HG03558 (cell line): ENCODE measurements around the gene PPP1R12A.

Experiments
- ATAC-seq: cut with Tn5 transposase; IDR thresholded peaks from one replicate; pipeline ENCODE4 v1.9.1; 2021; ENCODE audit warnings: moderate number of reproducible peaks; ENCODE audit not compliant: unreplicated experiment; ENCODE audit errors: extremely low read depth

PPP1R12A gene

DNA sequence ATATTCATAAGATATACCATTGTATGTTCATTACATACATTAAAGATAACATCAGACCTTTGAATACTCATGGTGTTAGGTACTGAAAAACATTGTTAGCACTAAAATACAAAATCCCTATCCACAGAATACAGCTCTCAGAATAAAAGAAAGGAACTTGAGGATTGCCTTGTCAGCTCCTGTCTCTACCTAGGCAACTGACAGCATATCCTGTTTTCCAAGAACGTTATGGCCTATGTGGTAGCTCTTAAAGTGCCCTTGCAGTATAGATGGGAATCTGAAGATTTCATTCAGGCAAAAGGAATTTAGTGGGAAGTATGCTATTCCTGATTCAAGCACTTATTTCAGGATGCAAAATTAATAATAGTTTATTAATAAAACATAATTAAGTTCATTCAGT is 1.8 kb upstream of the PPP1R12A start:
- ATAC-seq, result no peak

DNA sequence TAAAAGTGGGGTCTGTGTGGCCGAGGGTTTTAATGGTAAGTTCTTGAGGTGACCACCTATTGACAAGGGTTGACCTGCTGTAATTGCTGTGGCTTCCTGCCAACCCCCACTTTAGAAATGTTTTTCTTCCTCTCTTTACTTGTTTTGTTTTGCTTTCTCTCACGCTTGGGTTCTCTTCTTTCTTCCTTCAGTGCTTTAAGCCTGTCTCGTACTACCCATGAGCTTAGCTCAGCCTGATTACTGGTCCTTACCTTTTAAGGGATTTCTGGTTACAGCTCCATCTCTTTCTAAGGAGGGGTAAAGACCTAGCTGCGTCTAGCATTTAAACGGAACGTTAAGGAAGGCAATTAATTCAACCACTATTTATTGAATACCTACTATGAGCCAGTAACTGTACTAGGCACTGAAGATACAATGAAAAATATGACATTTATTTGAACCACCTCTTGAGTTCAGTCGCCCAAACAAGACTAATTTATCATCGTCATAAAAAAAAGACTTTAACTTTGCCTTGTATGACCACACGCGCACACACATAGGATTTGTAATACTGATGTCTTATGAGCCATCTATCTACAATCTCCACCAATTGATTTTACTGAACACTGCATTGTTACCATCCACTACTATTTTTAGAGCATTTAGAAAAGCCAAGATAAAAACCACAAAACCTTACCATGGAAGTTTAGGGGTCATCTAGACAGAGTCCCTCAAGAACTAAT is 888 bp upstream of the PPP1R12A start:
- peak; percentile 9 for ATAC-seq

DNA sequence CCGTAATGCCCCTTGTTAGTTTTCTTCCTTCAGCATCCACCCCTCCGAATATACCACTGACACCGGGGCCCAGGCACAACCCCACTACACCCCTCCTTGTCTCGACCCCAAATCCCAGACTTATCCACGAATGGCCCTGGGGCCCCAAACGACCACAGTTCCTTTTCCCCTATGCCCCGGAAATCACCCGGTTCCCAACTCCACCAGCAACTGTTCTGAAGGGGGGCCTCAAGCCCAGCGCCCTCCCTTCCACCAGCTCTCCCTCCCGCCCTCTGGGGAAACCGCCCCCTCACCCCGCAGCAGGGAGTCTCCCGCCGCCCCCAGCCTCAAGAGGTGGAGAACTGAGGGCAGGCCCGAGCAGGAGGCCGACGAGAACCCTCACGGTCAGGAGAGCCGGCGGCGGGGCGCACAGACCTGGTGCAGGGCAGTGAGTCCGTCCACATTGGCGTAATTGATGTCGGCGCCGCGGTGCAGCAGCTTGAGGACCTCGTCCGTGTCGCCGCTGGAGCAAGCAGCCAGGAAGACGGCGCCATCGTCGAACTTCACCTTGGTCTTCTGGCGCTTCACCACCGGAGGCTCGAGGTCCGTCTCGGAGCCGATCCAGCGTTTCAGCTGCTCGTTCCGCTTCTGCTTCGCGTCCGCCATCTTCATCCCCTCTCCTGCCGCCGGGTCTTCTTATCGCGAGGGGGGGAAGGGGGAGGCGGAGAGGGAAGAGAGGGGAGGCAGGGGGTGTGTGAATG is 446 bp downstream of the PPP1R12A start:
- ATAC-seq, result peak; percentile 3

DNA sequence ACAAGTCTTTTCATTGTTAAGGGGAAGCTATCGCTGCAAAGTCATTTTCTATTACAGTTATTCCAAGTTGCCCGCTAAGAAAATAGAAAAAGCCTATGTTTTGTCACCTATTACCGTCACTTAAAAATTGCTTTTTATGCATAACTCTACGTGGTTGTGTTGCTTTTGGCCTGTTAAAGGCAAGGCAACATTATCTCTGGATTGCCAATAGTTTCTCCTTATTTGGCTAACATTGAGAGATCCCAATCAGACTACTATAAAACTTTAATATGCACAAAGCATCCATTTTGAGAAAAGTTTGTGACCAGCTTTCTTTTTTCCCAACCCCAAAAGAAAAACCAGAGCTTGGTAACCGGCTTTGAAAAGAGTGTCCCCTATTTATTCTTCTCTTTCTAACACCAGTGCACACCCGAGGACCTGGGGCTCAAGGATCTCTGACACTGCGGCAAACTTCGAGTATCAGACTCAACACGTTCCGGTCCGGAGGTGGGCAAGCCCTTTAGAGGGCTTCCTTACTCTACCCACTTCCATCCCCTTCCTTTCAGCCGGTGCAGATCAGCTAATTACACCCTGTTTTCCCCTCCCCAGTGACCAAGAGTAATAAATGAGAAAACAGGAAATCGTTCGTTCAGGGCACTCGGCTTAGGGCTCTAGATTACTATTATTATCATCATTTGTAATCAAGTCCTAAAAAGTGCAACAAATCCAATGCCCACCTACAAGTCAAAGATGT is 1.2 kb downstream of the PPP1R12A start:
- ATAC-seq, result no peak

DNA sequence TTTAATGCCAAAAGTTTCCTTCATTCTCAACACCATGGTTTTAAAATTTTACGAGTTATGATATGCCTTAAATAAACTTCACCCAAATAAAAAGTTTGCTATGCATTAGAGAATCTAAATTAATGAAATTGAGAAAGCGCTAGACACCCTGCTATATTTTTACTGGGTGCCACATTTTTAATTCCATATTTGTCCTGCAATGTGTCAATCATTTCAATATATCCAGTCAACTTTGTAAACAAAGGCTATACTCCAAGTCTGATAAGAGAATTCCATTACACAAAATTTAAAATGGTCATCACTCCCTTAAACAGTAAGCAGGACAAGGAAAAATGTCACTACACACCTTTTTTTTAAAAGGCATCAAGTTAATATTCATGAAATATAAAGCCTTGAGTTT is 1.9 kb downstream of the PPP1R12A start:
- ATAC-seq, result no peak

DNA sequence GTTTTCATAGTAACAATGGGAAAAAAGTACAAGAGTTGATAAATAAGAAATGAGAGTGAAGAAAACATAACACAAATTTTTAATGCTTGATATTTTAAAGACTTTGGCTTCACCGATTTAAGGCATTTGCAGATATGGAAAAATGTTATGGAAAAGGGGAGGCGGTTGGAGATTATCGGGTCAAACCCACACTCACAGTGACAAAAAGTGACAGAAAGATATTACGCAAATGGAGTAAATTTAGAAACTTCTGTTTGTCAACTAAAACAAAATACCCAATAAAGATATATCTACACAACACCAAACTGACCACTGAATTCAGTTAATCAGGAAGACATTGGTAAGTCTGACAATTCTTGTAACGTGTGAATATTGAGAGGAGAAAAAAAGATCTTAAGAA is 2.5 kb downstream of the PPP1R12A start:
- no peak for ATAC-seq

DNA sequence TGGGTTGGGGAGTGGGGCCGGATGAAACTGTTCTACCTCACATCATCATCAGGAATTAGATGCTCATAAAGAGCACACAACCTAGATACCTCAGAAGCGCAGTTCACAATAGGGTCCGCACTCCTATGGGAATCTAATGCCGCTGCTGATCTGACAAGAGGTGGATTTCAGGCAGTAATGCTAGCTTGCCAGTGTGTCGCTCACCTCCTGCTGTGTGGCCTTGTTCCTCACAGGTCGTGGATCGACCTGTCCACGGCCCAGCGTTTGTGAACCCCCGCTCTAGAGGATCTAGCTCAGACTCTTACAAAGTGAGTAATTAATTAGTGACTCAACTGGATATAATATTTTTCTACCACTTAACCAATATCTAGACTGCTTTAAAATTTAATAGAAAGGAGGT is 5.8 kb downstream of the PPP1R12A start:
- no peak for ATAC-seq

DNA sequence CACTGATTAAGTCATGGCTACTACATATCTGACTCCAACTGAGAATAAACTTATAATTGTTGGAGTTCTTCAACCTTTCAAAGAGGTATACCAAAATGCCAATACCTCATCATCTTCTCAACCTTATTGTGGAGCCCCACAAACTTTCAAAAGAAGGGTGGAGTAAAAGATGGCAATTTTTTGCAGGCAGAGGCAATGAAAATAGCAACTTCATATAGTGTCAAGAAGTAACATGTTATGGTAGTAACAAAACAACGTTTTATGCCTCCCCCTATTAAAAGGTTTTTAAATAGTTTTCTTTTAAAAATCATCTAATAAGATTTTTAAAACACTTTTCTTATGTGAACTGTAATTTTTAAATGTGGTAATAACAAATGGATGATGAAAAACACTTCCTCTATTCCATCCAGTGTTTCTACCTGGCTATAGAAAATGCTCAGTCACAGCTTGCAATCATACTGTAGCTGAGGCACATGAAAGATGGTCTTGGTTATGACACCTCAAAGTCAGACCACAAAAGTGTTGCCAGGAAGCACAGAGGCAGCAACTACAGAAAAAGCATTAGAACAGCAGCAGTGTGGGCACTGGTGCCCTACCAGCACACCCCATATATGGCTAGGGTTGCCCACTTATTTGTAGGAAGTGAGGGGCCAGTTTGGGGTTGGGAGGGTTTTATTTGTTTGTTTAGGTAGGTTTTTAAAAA is 7.0 kb downstream of the PPP1R12A start:
- peak; percentile 99 for ATAC-seq

DNA sequence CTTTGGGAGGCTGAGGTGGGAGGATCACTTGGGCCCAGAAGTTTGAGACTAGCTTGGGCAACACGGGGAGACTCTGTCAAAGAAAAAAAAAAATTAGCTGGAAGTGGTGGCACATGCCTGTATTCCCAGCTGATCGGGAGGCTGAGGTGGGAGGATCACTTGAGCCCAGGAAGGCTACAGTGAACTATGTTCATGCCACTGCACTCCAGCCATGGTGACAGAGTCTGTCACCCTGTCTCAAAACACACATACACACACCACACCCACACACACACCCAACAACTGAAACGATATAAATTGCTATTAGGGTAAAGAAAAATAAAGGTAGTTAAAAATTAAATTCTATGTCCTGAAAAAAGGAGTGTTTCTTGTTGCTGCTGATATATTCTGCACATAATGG is 7.9 kb downstream of the PPP1R12A start:
- no peak for ATAC-seq

DNA sequence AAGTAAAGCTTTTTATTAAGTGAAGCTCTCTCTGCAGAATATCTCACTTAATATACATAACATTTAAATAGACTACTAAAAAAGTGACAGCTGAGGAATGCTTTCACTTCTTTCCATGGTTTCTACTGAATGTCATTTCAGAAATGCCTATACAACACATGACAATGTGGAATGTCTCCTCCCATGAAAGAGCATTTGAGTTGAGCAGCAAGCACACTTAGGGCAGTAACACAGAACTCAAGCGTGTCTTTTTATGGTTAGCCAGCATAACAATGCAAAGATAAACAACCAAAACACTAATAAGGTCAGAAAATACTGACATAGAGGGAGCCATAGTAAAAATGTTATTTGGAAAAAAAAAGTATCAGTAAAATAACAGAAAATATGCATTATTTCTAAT is 9.4 kb downstream of the PPP1R12A start:
- no peak for ATAC-seq

DNA sequence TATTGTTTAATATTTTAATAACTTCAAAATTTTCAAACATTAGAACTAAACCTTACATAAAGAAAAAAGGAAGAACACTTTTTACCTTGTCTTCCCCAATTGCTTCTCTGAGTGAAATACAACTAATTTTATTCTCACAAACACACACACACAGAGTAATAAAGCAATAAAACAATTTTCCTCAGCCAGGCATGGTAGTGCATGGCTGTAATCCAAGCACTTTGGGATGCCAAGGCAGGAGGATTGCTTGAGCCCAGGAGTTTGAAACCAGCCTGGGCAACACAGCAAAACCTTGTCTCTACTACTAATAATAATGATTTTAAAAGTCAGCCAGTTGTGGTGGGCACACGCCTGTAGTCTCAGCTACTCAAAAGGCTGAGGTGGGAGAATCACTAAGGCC is 13.1 kb downstream of the PPP1R12A start:
- no peak for ATAC-seq

DNA sequence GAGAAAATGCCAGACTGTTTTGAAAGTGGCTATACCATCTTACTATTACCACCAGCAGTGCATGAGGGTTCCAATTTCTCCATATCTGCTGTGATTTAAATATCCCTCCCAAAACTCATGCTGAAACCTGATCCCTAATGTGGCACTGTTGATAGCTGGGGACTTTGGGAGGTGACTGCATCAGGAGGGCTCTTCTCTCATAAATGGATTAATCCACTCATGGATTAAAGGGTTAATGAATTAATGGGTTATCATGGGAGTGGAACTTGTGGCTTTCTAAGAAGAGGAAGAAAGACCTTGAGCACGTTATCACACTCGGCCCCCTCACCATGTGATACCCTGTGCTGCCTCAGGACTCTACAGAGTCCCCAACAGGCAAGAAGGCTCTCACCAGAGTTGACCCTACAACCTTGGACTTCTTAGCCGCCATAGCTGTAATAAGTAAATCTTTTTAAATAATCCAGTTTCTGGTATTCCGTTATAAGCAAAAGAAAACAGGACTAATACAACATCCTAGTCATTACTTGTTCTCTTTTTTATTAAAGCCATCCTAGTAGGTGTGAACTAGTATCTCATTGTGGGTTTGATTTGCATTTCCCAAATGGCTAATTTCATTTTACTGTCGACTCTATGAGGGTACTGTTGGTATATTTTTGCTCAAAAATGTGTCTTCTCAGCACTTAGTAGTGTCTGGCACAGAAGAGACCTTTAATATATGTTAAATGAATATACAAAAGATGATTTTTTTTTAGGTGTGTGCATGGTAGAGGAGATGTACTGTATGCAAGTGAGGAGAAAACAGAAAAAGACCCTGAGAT is 14.3 kb downstream of the PPP1R12A start:
- no peak for ATAC-seq

DNA sequence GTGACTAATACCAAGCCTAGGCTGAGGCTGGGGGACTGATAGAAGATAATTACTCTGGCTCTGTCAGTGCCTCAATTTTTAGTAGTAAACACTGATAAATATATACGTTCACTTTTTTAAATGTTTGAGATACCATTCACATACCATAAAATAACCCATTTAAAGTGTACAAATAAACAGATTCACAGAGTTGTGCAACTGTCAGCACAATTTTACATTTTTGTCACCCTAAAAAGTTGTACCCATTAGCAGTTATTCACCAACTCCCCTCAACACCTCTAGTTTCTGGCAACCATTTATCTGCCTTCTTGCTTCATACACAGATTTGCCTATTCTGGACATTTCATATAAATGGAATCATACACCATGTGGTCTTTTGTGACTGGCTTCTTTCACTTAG is 15.1 kb downstream of the PPP1R12A start:
- no peak for ATAC-seq

DNA sequence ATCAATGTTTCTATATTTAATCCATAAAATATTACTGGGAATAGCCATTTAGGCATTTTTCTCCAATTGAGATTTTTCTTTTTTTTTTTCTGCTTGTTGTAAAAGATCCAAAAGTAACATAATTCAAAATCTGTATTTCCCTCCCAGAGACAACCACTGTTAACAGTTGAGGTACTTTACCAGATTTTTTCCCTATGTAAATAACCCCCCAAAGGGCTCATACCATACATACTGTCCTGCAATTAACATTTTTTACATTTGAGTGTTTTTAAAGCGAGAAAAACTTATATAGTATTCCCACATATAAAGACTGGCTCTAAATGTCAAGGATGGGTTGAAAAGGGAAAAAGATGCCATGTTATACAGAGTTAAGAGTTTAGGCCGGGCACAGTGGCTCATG is 18.1 kb downstream of the PPP1R12A start:
- no peak for ATAC-seq

DNA sequence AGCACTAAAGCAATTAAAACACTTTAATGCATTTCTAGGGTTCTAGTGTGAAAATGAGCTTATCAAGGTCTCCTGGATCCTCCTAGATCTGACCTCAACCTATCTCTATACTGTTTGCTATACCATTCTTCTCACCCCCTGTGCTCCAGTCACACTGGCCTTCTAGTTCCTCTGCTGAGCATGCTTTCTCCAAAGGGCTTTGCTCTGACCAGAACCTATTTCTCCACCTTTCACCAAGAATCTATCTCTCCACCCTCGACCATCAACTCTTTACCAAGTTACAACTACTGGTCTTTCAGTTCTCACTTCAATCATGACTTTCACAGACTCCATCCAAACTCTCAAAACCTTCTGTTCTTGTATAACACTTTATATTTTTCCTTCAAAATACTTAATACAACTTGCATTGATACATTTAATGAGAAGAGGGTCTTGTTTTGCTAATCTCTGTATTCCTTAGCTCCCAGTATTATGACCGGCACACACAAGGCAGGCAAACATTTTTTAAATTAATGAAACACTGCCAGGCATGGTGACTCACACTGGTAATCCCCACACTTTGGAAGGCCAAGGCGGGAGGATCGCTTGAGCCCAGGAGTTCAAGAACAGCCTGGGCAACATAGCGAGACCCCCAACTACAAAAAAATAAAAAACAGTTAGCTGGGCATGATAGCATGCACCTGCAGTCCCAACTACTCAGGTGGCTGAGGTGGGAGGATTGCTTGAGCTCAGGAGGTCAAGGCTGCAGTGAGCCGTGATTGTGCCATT is 22.8 kb downstream of the PPP1R12A start:
- no peak for ATAC-seq

DNA sequence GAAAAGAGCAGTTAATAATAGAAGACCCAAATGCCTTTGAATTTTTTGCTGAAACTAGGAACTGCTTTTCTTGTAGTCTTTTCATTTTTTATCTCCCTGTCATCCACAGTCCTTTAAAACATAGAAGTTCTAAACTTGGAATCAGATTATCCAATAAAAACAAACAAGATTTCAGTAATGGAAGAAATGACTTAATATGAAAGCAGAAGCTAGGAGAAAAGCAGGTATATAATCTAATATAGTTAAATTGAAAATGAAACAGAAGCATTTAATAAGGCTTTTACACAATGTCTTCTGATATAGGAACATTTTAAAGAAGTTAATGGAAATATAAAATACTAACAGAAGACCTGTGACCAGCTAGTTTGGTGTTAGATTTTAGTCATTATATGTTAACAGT is 26.5 kb downstream of the PPP1R12A start:
- no peak for ATAC-seq

DNA sequence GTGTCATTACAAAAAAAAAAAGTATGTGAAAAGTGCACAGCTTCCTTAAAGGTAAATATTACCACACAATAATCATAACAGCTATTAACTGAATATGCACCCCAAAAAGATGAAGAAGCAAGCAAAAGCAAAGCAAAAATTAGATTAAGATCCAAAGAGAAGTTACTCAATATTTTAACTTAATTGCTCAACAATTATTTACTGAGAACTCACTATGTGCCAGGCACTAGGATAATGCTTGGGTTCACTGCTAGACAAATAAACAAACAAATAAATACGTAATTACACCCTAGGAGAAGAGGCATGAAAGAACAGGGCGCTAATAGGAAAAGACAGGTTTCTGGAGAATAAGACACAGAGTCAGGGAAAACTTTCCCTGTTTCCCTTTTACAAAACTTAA is 33.4 kb downstream of the PPP1R12A start:
- no peak for ATAC-seq

DNA sequence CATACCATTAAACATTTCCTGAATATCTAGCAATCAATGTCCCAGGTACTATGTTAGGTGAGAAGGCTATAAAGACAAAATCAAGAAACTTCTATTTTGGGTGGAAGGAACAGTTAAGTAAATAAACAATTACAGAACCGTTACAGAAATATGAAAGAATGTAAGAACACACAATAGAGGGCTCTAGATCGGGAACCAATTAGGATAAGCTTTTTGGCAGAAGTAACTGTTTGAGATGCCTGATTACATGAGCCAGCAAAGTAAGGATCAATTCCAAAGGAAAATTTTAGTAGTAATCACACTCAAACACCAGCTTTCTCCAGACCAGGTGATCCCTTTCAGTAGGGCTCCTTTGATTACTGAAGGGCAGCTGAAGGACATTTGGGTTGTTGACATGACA is 33.9 kb downstream of the PPP1R12A start:
- no peak for ATAC-seq

DNA sequence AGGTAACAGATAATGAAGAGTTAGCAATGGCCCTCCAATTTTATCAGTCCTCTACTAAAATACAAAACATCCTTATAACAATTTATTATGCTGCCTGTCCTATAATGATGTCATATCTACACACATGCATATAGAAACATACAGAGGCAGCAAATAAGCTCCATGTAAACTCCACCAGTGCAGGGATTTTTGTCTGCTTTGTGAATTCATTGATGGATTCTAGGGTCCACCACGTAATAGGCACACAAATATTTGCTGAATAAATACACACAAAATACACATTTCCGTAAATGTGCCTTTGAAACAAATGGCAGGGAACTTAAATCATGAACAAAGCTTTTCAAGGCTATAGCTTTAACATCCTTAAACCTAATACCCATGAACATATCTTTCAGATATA is 34.7 kb downstream of the PPP1R12A start:
- ATAC-seq, result no peak
